ENCODE data around the gene PRDM12. TPM values are rescaled to one million over a fixed set of nuclear protein-coding genes. Genes with fewer than 3 reads are reported as not detected.
A peak's percentile ranks its signal among the peaks of the same experiment; 100 is the strongest.

The PRDM12 gene
- total RNA-seq, 1 donor from 2014 or later, result not detected

DNA sequence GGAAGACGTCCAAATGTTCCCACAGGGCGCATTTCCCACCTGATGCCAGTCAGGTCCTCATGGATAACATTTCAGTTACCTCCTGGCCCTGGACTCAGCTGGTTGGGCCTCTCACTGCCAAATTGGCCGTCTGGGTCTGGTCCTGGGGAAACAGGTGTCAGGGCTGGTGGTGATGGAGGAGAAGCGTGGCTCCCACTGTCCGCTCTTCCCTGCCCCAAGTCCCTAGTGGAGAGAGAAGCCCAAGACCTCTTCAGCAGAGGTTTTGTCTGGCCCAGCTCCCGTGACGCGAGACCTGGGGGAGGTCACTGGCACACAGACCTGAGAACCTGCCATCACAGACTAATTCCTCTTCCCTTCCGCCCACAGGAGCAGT is 27.8 kb upstream of the PRDM12 start:
- ATAC-seq, result no peak

DNA sequence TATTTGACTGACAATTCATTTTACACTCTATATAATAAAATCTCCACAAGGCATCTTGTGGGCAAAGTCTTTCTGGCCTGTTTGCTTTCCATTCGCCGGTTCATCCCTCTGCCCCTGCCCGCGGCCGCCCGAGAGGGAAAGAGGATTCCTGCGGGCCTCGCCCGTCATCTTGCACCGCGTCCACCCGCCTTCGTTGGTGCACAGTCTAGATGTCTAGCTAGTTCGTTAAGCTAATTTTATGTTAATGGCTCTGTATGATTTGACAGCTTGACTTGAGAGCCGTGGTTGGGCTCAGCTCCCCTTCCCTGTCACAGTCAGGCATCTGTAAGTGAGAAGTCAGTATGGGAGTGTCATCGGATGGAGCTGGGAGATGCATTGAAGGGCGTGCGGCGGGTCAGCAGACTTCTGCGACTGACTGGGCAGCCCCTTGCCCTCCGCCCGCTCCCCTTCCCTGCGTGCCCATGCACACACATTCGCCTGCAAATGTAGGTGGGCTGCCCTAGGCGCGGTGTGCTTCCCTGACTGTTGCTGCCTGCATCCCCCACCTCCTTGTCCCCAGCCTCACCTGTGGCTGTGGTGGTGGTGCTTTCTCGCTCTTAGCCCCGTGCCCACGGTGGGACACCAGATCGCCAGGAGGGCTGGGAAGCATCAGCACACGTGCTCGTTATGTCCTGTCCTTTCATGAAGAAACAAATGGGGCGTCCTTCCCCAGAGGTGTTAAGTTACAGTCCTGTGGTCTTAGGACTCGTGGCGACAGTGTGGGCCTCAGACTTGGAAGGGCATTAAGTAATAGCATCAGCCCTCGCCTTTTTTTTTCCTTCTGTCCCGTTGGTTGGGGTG is 25.9 kb upstream of the PRDM12 start:
- ATAC-seq, result no peak

DNA sequence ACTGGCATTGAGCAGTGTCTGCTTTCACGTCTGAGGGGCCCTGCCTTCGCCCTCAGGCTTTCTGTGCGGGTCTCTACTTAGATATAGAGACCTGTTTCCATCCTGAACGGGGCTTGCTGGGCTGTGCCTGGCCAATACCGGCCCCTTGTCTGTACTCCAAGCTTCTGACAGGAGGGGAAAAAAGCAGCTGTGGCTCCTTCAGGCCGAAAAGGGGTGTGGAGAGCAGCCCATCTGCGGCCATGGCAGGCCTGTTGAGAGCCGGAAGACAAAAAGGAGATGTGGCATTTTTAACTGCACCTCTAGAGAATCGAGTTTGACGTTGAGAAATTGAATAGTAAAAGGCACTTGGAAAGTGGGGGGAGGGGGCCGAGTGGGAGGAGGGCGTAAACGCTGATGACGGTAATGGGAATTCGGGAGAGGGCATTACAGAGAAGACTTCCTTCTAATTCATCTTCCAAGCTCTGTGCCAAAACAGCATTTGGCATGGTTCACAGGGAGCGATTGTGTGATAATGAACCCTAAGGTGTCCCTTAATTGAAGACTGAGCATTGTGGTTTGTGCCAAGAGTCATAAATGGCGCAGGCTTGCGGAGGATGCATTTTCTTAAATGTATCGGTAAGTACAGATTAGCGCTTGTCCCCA is 25.1 kb upstream of the PRDM12 start:
- no peak for ATAC-seq

DNA sequence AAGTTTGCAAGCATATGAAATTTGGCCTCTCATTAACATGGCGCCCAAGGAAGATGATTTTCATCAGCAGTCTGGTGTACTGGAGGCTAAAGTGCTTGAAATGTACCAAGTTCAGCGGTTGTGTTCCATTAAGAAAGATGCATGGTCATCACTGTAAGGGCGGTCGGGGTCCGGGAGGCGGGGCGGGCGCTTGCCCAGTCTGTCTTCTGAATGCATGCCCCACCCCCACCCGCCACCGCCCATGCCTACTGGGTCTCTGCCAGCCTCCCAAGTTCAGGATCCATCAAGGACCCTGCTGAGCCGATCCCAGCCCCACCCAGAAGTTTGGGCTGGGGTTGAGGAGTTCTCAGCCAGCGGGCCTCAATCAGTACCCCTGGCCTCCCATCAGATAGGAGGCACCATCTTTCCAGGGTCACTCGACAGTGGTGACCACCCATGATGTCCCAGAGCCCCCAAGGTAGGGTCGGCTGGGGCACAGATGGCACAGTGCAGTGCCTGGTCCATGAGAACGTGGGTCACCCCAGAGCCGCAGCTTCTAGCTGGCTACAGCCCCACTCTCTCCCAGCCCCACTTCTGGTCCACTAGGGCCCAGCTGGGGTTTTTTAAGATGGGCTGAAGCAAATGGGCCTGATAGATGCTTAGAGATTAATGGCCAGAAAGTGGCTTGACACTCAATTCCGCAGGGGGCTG is 24.4 kb upstream of the PRDM12 start:
- ATAC-seq, result no peak

DNA sequence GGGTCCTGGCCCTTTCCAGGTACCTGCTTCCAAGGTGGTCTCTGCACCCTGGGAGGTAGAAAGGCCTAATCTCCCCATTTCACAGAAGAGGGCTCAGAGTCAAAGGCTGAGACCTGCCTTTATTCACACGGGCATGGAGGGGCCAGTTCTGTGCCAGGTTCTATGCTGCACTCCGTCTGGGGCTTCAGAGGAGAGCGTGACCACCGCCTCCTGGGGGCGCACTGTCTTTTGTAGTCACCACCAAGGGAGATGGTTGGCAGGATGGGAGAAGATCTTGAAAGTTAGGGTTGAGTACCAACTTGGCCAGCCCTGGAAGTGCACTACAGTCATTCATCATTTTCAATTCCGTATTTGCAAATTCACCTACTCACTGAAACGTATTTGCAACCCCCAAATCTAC is 23.7 kb upstream of the PRDM12 start:
- no peak for ATAC-seq

DNA sequence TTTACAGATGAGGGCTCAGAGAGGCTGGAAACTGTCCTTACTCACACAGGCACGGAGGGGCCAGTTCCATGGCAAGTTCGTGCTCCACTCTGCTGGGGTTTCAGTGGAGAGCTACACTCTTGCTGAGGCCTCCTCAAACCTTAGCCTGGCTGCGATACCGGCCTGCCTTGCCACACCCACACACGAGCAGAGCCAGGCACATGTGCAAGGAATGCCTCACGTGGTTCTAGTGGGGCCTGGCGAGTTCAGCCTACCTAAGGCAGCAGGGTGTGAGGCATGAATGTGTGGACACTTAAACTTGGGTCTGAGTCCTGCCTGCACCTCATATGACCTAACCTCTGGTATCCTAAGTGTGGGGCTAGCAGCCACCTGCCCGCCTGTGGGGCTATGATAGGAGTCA is 21.5 kb upstream of the PRDM12 start:
- ATAC-seq, result peak; percentile 61

DNA sequence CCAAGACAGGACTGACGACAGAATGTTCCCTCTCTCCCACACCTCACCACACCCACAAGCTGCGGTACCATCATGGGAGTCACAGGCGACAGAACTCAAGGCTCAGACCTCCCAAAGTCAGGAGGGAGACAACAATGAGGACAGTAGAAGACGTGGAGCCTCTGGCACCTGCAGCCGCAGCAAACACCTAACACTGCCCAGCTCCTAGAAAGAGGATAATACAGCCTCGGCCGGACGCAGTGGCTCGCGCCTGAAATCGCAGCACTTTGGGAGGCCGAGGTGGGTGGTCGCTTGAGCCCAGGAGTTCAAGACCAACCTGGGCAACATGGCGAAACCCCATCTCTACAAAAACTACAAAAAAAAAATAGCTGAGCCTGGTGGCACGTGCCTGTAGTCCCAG is 13.2 kb upstream of the PRDM12 start:
- no peak for ATAC-seq

DNA sequence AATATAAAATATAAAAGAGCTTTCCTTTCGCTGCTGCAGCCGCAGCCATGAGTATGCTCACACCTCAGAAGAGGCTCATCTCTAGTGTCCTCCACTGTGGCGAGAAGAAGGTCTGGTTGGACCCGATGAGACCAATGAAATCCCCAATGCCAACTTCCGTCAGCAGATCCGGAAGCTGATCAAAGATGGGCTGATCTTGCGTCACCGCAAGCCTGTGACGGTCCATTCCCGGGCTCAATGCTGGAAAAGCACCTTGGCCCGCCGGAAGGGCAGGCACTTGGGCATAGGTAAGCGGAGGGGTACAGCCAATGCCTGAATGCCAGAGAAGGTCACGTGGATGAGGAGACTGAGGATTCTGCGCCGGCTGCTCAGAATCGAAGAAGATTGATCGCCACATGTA is 12.6 kb upstream of the PRDM12 start:
- ATAC-seq, result no peak

DNA sequence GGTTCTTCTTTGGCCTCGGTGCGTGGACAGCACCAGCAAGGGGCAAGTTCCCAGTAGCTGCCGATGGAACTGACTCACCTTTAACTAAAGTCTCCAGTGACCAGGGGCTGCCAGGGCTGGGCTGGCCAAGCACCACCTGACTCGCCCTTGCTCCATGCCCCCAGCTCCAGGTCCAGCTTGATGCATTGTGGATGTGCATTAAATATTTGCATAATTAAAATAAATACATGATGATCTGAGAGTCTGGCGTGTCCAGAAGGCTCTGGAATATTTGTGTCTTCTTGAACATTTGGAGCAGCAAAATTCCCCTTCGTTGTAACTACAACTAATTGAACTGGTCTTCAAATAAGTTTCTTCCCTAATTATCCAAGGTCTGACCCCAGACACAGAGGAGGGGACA is 9.5 kb upstream of the PRDM12 start:
- no peak for ATAC-seq

DNA sequence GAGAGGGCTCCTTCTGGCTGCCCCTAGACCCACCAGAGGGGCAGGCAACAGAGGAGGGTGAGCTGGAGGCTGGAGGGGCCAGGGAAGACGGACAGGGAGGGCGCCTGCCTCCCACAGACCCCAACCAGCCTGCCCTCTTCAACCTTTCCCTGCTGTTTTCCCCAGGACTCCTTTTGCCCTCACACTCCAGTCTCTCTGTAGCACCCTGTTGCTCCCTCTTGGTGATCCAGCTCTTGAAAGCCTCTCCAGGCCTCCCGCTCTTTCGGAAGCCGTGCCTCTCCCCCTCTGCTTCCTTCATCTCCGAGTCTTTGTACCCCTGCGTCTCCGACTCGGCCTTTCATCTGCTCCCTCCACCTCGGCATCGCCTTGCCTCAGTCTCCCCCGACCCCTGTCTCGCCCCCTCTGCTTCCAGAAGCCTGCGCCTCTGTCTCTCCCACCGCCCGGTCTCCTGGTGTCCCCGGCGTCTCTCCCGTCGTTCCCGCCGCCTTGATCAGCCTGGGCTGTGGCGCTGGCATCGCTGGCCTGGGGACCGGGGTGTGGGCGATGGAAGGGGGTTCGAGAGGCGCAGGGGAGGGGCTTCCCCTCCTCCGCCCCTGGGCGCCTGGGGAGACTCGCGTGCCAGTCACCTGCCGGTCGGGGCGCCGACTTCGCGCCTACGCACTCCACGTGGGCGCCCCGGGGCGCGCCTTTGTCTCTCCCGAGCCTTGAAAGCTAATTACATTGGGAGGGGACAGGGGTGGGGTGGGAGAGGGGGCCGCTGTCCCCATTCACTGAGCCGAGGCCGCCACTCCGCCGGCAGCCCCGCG is 5.3 kb upstream of the PRDM12 start:
- no peak for ATAC-seq

DNA sequence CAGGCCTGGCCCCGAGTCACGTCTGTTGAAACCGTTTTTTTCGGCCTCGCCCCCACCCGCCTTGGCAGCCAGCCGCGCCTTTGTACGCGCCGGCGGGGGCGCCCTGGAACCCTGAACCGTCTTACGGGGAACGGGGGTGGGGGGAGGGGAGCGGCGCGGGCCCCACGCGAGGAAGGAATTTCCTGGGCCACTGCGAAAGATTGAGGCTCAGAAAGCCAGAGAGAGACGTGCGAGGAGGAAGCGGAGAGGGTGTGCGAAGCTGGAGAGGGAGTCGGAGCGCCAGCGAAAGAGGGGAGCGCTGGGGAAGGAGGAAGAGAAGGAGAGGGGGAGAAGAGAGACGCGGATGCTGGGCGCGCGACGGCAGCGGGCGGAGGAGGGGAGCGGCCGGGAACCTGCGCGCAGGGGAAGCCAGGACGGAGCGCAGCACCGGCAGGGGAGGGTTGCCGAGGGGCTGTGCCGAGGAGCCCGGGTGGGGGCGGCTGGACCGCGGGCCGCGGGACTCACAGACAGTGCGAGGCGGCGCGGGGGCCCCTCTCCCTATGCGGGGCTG is 4.6 kb upstream of the PRDM12 start:
- no peak for ATAC-seq

DNA sequence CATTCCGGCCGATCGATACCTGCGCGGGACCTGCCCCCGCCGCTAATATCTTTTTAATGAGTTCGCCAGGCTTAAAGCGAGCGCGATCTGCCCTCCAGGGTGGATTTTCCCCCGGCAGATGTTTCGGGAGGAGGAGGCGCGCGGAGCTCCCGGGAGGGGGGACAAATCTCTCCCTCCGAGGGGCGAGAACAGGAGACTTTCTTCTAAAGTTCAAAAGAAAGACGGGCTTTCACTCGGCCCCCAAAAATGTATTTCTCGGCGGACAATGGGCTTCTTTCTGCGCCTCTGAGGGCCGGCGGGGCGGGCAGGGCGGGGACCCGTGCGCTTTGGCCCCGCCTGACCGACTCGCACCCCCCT is 4.1 kb upstream of the PRDM12 start:
- no peak for ATAC-seq

DNA sequence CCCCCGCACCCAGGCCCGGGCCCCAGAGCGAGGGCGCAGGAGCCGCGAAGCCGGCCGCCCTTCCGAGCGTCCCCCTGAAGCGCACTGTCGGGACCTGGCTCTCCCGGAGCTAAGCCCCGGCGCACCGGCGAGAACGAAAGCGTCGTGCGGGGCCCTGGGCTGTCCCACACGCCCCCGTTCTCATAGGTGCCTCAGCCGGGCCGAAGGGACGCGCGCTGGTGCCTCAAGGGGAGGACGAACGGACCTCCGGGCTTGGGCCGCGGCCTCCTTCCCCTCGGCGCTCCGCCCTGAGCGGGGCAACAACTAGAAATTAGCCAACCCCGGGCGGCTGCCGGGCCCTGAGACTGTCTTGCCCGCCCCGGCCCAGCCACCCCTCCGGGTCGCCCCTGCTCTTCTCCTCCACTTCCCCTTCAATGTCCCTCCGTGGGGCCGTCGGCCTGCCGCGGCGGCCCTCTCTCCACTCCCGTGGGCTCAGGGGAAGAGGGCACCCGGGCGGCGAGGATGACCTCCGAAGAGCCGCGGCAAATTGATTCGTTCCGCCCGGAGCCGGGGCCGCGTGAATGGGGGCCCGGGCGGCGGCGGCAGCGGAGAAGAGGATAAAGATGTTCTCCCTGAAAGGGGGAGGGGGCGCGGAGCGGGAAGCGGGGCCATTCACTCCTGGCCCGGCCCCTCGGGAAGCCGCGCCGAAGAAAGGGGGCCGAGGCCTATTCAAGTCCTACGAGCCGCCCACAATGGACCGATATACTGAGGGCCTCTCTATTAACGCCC is 3.5 kb upstream of the PRDM12 start:
- no peak for ATAC-seq

DNA sequence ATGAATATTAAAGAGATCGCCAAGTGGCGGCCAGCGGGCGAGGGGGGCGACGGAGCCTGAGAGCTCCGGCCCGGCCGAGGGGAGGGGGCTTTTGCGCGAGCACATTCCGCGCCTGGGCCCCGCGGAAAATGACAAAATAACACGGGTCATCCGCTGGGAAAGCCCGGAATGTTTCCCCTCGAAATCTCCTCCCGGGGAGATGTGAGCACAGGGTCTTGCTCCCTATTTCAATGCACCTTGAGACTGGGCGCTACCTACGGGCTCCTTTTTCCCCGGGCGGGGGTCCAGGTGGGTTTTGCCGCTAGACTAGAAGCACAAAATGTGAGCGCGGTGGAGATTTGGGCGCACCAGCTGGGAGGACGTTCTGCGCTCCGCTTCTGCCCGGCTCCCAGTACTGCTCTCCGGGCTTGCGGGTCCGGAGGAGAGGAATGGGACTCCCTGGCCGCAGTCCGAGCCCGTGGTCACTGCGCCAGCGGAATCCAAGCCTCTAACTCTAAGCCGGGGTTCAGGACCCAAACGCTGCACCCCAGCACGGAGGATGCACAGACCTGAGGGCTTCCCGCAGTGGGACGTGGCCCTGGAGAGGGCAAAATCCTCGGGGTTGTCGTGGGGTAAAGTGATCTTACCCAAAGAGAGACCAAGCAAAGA is 2.8 kb upstream of the PRDM12 start:
- ATAC-seq, result no peak

DNA sequence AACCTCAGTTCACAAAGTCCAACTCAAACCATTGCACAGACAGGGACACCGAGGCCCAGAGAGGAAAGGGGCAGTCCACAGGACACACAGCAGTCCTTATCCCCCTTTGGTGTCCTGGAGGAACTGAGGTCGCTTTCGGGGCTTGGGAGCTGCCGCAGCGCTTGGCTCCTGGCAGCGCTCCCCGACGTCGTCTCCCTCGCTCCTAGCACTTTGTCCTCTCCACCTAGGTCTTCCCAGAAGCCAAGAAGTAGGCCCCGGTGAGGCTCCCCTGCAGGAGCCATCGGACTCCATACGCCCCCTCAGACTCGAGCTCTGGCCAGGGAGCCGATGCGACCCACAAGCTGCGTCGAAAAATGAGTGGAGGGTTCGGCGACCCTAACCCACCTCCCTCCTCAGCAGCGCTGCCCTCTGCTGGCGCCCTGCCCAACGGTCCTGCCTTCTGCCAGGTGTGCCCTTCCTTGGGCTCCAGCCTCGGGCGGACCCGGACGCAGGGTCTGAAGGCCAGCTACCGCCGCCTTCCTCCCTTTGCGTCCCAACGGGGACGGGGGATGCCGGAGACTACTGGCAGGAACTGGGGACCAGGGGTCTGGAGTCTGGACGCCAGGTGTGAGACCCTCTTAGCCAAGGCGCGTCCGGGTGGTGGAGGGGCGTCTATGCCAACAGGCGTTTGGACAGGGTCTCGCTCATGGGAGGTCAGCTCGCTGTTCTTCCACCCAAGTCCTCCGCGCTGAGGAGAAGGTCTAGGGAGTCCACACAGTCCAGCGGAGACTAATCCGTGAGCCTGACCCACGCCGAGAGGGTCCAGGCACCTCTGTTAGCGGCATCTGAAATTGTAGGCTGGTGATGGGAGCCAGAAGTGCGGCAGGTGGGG is 2.1 kb upstream of the PRDM12 start:
- ATAC-seq, result no peak

DNA sequence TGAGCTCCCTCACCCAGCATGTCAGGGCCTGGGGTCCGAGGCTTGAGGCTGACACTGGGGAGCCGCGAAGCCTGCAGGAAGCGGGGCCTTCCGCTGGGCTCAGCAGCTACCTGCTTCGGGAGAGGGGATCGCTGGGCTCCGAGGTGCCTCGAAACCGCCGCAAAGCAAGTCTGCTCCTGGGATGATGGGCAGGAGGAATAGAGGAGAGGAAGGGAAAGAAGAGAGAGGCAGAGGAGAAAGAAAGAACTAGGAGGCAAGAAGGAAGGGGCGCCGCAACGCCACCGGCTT is 1.5 kb upstream of the PRDM12 start:
- no peak for ATAC-seq

DNA sequence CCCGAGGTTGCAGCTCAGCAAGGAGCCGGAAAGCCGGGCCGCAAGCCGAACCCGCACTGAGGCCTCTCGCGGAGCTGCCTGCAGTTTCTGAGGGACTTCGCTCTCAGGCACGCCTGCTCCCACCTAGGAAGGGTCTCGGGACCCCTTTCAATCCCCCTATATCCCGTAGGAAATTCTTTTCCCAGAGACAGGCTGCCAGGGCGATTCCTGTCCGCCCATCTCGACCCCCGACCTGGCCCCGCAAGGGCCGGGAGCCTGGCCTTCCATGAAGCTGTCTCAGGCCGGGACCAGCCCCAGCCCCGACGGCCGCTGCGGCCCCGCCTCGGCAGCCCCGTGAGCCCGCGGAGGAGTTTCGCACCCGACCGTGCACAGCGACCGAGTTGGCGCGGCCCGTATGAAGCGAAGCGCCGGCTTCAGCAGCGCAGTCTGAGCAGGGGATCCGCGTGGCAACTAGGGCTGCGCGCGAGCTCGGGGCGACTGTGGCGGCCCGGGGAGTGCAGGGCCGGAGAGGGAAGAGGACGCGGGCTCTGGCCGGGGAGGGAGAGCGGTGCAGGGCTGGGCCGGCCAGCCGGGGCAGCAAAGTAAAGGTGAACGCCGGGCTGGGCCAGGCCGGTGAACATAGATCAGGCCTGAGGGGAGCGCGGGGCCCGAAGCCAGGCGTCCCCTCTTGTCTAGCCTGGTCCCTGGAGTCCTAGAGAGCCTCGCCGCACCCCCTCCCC is 977 bp upstream of the PRDM12 start:
- ATAC-seq, result peak; percentile 22

DNA sequence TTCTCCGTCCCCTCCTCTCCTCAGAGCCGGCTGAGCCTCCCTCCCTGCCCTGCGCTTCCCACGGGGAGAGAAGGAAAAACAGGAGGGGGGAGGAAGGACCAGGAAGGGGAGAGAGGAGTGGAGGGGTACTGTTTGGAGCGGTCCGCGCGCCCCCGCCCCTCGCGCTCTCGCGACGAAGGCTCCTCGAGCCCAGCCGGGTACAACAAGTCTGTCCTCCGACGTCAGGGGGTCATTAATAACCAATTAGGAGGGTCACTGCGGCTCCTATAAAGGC is 480 bp upstream of the PRDM12 start:
- ATAC-seq, result no peak

DNA sequence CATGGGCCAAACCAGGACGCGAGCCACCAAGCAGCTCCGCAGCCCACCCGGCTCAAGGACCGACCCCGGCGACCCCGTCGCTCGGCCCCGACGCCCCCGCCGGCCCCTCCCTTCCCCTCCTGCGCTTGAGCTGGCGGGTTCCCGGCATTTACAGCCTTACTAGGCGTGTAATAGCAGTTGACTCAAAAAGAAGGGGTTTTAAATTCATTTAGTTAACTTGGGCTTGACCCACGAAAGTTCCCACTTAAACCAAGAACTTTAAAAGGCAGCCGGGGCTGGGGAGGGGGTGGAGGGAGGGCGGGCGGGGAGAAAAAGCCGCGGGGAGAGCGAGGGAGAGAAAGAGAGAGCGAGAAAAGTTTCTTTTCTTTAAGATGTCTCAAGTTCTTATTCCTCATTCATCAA is 636 bp downstream of the PRDM12 start:
- ATAC-seq, result no peak

All from esophagus mucosa (tissue), 1 donor.